ENCODE results near the gene ICA1L.

Gene ICA1L

GRCh38 chr2:202797944-202798343, 73.6 kb downstream of the ICA1L start:
- no peak for TF ChIP-seq ZNF384 (IDR thresholded peaks at IDR 0.05)
- TF ChIP-seq BHLHE40 (IDR thresholded peaks at IDR 0.05; ENCODE audit: borderline replicate concordance), result no peak
- no peak for TF ChIP-seq NFRKB (IDR thresholded peaks at IDR 0.05)
- TF ChIP-seq SP1 (IDR thresholded peaks at IDR 0.05), result no peak
- TF ChIP-seq L3MBTL2 (conservative IDR thresholded peaks at IDR 0.05), result no peak
- CTCF ChIA-PET, result interaction anchor here (0.7 kb wide), 1 partner anchor 189 kb away, joined by 3 read pairs; no protein-coding TSS in a partner anchor
- POLR2A ChIA-PET, result no interaction called here
- DNase-seq (ENCODE audit: extremely low spot score), result no peak

DNA sequence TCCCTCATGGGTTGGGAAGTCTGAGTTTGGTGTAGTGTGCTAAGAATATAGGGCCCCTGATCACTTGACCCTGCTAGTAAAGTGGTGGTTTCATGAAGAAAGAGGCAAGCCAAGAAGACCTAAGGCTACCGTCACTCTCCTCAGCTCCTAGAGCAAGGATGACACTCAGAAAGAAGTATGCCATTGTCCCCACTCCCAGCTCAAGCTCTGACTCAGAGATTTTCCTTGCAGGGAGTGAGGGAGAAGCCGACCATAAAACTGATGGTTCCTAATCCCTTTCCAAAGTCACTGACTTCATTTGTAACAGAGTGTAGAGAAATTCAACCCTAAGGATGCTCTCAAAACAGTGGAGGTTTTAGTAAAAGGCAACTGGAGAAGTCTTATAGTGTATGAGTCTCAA, 80.9 kb downstream of the ICA1L start:
- POLR2A ChIA-PET, result no interaction called here

DNA sequence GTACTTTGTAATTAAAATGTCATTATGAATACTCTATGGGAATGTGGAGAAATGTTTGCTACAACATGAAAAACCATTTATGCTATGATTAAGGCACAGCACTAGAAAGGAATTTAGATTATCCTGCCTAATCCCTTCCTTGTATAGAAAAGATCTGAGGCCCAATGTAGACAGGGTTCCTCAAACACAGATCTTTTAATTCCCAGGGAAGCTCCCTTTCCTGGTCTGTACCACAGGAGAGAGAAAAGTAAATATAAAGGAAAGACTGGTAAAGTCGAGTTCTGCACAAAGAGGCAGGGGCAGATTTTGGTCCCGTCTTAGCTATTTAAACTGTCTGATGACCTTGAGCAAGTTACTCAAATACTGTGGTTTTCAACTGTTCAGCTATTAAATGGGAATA, 84.7 kb downstream of the ICA1L start:
- POLR2A ChIA-PET, result no interaction called here
- TF ChIP-seq SUZ12 (IDR thresholded peaks at IDR 0.05) (no peak), L3MBTL2 (conservative IDR thresholded peaks at IDR 0.05) (no peak), FOXK2 (IDR thresholded peaks at IDR 0.05) (no peak), NFRKB (IDR thresholded peaks at IDR 0.05) (no peak), CTBP1 (IDR thresholded peaks at IDR 0.05; ENCODE audit: borderline replicate concordance) (no peak), LEF1 (IDR thresholded peaks at IDR 0.05; ENCODE audit: borderline replicate concordance) (no peak), ZNF384 (IDR thresholded peaks at IDR 0.05) (no peak), SP1 (IDR thresholded peaks at IDR 0.05) (no peak), ELF4 (IDR thresholded peaks at IDR 0.05) (no peak), FOXA1 (IDR thresholded peaks at IDR 0.05) (no peak), TARDBP (IDR thresholded peaks at IDR 0.05) (no peak), HDGF (IDR thresholded peaks at IDR 0.05; ENCODE audit: borderline replicate concordance) (no peak)
- TF ChIP-seq, protein P1, sequence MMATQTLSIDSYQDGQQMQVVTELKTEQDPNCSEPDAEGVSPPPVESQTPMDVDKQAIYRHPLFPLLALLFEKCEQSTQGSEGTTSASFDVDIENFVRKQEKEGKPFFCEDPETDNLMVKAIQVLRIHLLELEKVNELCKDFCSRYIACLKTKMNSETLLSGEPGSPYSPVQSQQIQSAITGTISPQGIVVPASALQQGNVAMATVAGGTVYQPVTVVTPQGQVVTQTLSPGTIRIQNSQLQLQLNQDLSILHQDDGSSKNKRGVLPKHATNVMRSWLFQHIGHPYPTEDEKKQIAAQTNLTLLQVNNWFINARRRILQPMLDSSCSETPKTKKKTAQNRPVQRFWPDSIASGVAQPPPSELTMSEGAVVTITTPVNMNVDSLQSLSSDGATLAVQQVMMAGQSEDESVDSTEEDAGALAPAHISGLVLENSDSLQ (IDR thresholded peaks at IDR 0.05), result no peak
- no peak for DNase-seq (ENCODE audit: extremely low spot score)
- CTCF ChIA-PET, result interaction anchor here (0.6 kb wide), 1 partner anchor 139 kb away, joined by 3 read pairs; no protein-coding TSS in a partner anchor

More for the DNA sequence above, 80.9 kb downstream of the ICA1L start:
- CTCF ChIA-PET, result no interaction called here
- TF ChIP-seq SP1 (IDR thresholded peaks at IDR 0.05) (no peak), BHLHE40 (IDR thresholded peaks at IDR 0.05; ENCODE audit: borderline replicate concordance) (no peak), FOXK2 (IDR thresholded peaks at IDR 0.05) (no peak), NFRKB (IDR thresholded peaks at IDR 0.05) (no peak), L3MBTL2 (conservative IDR thresholded peaks at IDR 0.05) (no peak), SUZ12 (IDR thresholded peaks at IDR 0.05) (no peak), ELF4 (IDR thresholded peaks at IDR 0.05) (no peak), TARDBP (IDR thresholded peaks at IDR 0.05) (no peak), ARNT (IDR thresholded peaks at IDR 0.05) (no peak), ZNF384 (IDR thresholded peaks at IDR 0.05) (no peak), HDGF (IDR thresholded peaks at IDR 0.05; ENCODE audit: borderline replicate concordance) (no peak)
- TF ChIP-seq, protein P1 (IDR thresholded peaks at IDR 0.05), result no peak
- no peak for DNase-seq (ENCODE audit: extremely low spot score)

GRCh38 chr2:202782940-202783558, 88.5 kb downstream of the ICA1L start:
- TF ChIP-seq BHLHE40 (IDR thresholded peaks at IDR 0.05; ENCODE audit: borderline replicate concordance) (no peak), HDGF (IDR thresholded peaks at IDR 0.05; ENCODE audit: borderline replicate concordance) (no peak), TARDBP (IDR thresholded peaks at IDR 0.05) (no peak), CTBP1 (IDR thresholded peaks at IDR 0.05; ENCODE audit: borderline replicate concordance) (no peak), FOXK2 (IDR thresholded peaks at IDR 0.05) (no peak), ZNF384 (IDR thresholded peaks at IDR 0.05) (no peak), NFRKB (IDR thresholded peaks at IDR 0.05) (no peak), L3MBTL2 (conservative IDR thresholded peaks at IDR 0.05) (no peak), LEF1 (IDR thresholded peaks at IDR 0.05; ENCODE audit: borderline replicate concordance) (no peak), FOXA1 (IDR thresholded peaks at IDR 0.05) (no peak), ELF4 (IDR thresholded peaks at IDR 0.05) (no peak), ARNT (IDR thresholded peaks at IDR 0.05) (no peak), FOXM1 (IDR thresholded peaks at IDR 0.05; ENCODE audit: borderline replicate concordance) (no peak)
- CTCF ChIA-PET, result no interaction called here
- DNase-seq (ENCODE audit: extremely low spot score), result no peak
- POLR2A ChIA-PET, result no interaction called here

GRCh38 chr2:202780514-202781021, 91.0 kb downstream of the ICA1L start:
- ChIA-PET CTCF (no interaction called here), POLR2A (no interaction called here)
- TF ChIP-seq BHLHE40 (IDR thresholded peaks at IDR 0.05; ENCODE audit: borderline replicate concordance) (no peak), TARDBP (IDR thresholded peaks at IDR 0.05) (no peak), ELF4 (IDR thresholded peaks at IDR 0.05) (no peak), ARNT (IDR thresholded peaks at IDR 0.05) (no peak), LEF1 (IDR thresholded peaks at IDR 0.05; ENCODE audit: borderline replicate concordance) (no peak), FOXK2 (IDR thresholded peaks at IDR 0.05) (no peak), FOXM1 (IDR thresholded peaks at IDR 0.05; ENCODE audit: borderline replicate concordance) (no peak), NFRKB (IDR thresholded peaks at IDR 0.05) (no peak), L3MBTL2 (conservative IDR thresholded peaks at IDR 0.05) (no peak), SP1 (IDR thresholded peaks at IDR 0.05) (no peak), ZNF384 (IDR thresholded peaks at IDR 0.05) (no peak), SUZ12 (IDR thresholded peaks at IDR 0.05) (no peak), HDGF (IDR thresholded peaks at IDR 0.05; ENCODE audit: borderline replicate concordance) (no peak), FOXA1 (IDR thresholded peaks at IDR 0.05) (no peak), CTBP1 (IDR thresholded peaks at IDR 0.05; ENCODE audit: borderline replicate concordance) (no peak)
- TF ChIP-seq, protein P1 (IDR thresholded peaks at IDR 0.05), result no peak
- no peak for DNase-seq (ENCODE audit: extremely low spot score)

DNA sequence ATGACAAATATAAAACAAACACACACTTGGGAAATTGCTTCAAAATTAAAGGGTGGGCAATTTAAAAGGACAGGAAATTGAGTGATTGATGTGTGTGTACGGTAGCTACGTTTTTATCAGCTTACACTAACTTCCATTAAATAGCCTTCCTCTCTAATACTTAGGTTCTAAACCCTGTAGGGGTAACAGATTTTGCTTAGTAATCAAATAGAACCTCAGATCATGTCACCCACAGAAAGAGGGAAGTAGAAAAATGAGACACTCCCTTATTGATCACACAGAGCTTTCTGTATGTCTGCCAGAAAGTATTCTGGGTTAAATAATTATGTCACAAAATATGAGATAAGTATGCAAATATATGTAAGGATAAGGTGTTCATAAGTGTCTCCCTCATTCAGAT, 93.3 kb downstream of the ICA1L start:
- no peak for DNase-seq (ENCODE audit: extremely low spot score)
- ChIA-PET CTCF (no interaction called here), POLR2A (no interaction called here)
- TF ChIP-seq ZNF384 (IDR thresholded peaks at IDR 0.05) (no peak), TARDBP (IDR thresholded peaks at IDR 0.05) (no peak), FOXM1 (IDR thresholded peaks at IDR 0.05; ENCODE audit: borderline replicate concordance) (no peak), CTBP1 (IDR thresholded peaks at IDR 0.05; ENCODE audit: borderline replicate concordance) (no peak), FOXA1 (IDR thresholded peaks at IDR 0.05) (no peak), LEF1 (IDR thresholded peaks at IDR 0.05; ENCODE audit: borderline replicate concordance) (no peak)
- TF ChIP-seq, protein P1 (IDR thresholded peaks at IDR 0.05), result no peak

All from HEK293T (cell line).